OCI-LY7 (cell line): ENCODE data around the gene ERGIC1.
A peak's percentile ranks its signal among the peaks of the same experiment; 100 is the strongest.

ENCODE experiments used
- CTCF ChIP-seq: fragments of 200-600 bp; sonication (generic); conservative IDR thresholded peaks from 2 replicates; pipeline ENCODE4 v1.5.1; 2014; ENCODE audit warnings: mild to moderate bottlenecking, antibody characterized with exemption, low read length, moderate library complexity, mixed read lengths
- EZH2phosphoT487 ChIP-seq: fragments of 200-600 bp; sonication (generic); IDR thresholded peaks from 2 replicates; pipeline ENCODE4 v1.6.1; 2018; ENCODE audit warnings: low read depth, borderline replicate concordance, mild to moderate bottlenecking, mixed run types, antibody characterized with exemption, low read length, moderate library complexity, mixed read lengths

- TF ChIP-seq CTCF (peak; percentile 63), EZH2phosphoT487 (no peak)
Observed at GRCh38 chr5:172939071-172939470, 105.0 kb downstream of the ERGIC1 start.
